GM21619 (cell line): ENCODE data around the gene HBA1.
"Not testable (repeated sequence)": the region's sequence is repeated elsewhere in the genome, so short reads cannot be mapped to it uniquely, and the experiment has no call there.

ENCODE experiments used
- ATAC-seq: cut with Tn5 transposase; IDR thresholded peaks from one replicate; pipeline ENCODE4 v1.9.1; 2021; ENCODE audit not compliant: unreplicated experiment

The HBA1 gene

GRCh38 chr16:159136-159849 lies 17.2 kb upstream of the HBA1 start:
- no peak for ATAC-seq

- not testable (repeated sequence) for ATAC-seq
Observed at GRCh38 chr16:160242-160641, 16.2 kb upstream of the HBA1 start.

- no peak for ATAC-seq
Observed at GRCh38 chr16:160691-161190, 15.7 kb upstream of the HBA1 start.

- ATAC-seq = no peak
Observed at GRCh38 chr16:162271-162991, 14.0 kb upstream of the HBA1 start.

- ATAC-seq = not testable (repeated sequence)
Observed at GRCh38 chr16:163139-163538, 13.3 kb upstream of the HBA1 start.

- not testable (repeated sequence) for ATAC-seq
Observed at GRCh38 chr16:163696-164095, 12.8 kb upstream of the HBA1 start.

- not testable (repeated sequence) for ATAC-seq
Observed at GRCh38 chr16:164134-164823, 12.2 kb upstream of the HBA1 start.

GRCh38 chr16:164827-165538 lies 11.5 kb upstream of the HBA1 start:
- no peak for ATAC-seq

- no peak for ATAC-seq
Observed at GRCh38 chr16:165539-166374, 10.7 kb upstream of the HBA1 start, which contains the start of gene HBM. HBM (plus strand) TSS chr16:165978; CDS start chr16:165998, 20 bp downstream.

- ATAC-seq = no peak
Observed at GRCh38 chr16:166375-167121, 9.9 kb upstream of the HBA1 start.

GRCh38 chr16:167122-167690 lies 9.3 kb upstream of the HBA1 start:
- ATAC-seq = no peak

GRCh38 chr16:168424-168823 lies 8.1 kb upstream of the HBA1 start:
- no peak for ATAC-seq

- no peak for ATAC-seq
Observed at GRCh38 chr16:169014-169413, 7.5 kb upstream of the HBA1 start.

GRCh38 chr16:170088-170507 lies 6.4 kb upstream of the HBA1 start:
- not testable (repeated sequence) for ATAC-seq

- no peak for ATAC-seq
Observed at GRCh38 chr16:170788-171187, 5.7 kb upstream of the HBA1 start.

- not testable (repeated sequence) for ATAC-seq
Observed at GRCh38 chr16:172374-172941, 4.0 kb upstream of the HBA1 start, which contains the start of gene HBA2. HBA2 (plus strand) TSS chr16:172876; CDS start chr16:172913, 37 bp downstream.

GRCh38 chr16:173211-173854 lies 3.1 kb upstream of the HBA1 start:
- ATAC-seq = not testable (repeated sequence)
